ENCODE results near the gene MLXIP. TPM values are rescaled to one million over a fixed set of nuclear protein-coding genes. Genes with fewer than 3 reads are reported as not detected.
A peak's percentile ranks its signal among the peaks of the same experiment; 100 is the strongest.

Gene MLXIP
- total RNA-seq, 4 donors from 2014 or later = 9.6 to 20.0 (median 11.4) TPM

- no peaks in the 10 kb centered on the region for H3K27me3 ChIP-seq
- DNase-seq = no peak
- intact Hi-C loops (cut with DNase I) = no loop called here
- peaks cover 24 to 65% (median 33%) of the 10 kb centered on the region in 3 donors for H3K4me1 ChIP-seq
- WGBS, 2 donors = 16% methylated on average over 14 to 19 of the region's 19 CpGs
- H3K4me3 ChIP-seq = peak overlapping the region in 2 of 4 donors; percentile 4 to 30
- H3K9me3 ChIP-seq = no peaks in the 10 kb centered on the region
- H3K36me3 ChIP-seq = peaks cover 0 to 29% (median 0%) of the 10 kb centered on the region in 3 donors
- H3K27ac ChIP-seq = peak overlapping the region; percentile 65 to 89 (median 81)
- TF ChIP-seq CTCF (IDR thresholded peaks at IDR 0.05) (no peak), POLR2A (IDR thresholded peaks at IDR 0.05) (peak in 1 of 4 donors; percentile 15)
These were observed 15.5 kb upstream of the MLXIP start for GRCh38 chr12:122062832-122063693.

GRCh38 chr12:122063694-122064024 is 14.9 kb upstream of the MLXIP start:
- Histone ChIP-seq H3K27me3 (no peaks in the 10 kb centered on the region), H3K4me1 (peaks cover 24 to 71% (median 33%) of the 10 kb centered on the region in 3 donors), H3K36me3 (peaks cover 0 to 23% (median 0%) of the 10 kb centered on the region in 3 donors), H3K27ac (peak overlapping the region; percentile 61 to 89 (median 81)), H3K4me3 (peak overlapping the region in 1 of 4 donors; percentile 30), H3K9me3 (no peaks in the 10 kb centered on the region)
- DNase-seq = no peak
- TF ChIP-seq POLR2A (IDR thresholded peaks at IDR 0.05) (no peak), CTCF (IDR thresholded peaks at IDR 0.05) (no peak)
- intact Hi-C loops (cut with DNase I) = no loop called here
- WGBS, 2 donors = 73 to 77% methylated on average over 6 of the region's 6 CpGs

DNA sequence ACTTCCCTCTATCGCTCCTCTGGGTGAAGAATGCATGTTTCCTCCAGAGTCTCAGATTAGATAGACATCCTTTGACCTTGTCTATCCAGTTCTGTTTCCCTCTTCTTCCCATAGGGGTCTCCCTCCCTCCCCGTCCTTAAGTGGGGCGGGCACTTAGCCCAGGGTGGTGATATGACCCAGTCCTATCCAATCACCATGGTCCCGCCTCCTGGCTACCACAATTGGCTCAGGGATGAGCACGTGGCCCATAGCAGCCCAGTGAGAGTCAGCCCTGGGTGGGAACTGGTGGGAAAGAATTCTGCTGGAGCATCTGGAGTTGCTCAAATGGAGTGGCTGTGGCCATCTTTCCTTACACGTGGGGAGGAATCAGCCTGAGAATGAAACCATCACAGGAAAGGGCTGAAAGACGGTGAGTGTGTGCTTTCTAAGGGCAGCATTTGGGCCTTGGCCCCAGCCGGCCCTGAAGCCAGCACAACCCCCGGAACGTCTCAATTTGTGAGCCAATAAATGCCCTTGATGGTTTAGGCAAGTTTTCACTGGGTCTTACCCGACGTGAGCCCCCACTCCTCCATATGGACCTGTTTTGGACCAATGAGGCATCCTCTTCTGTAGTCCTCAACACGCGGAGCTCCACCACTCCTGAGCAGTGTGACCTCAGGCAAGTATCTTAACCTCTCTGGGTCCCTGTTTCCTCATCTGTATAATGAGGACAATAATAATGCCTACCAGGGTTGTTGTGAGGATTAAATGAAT is 14.4 kb upstream of the MLXIP start:
- Histone ChIP-seq H3K36me3 (peaks cover 0 to 18% (median 0%) of the 10 kb centered on the region in 3 donors), H3K27ac (peak overlapping the region; percentile 61 to 89 (median 81)), H3K4me3 (peak overlapping the region in 1 of 4 donors; percentile 30), H3K4me1 (peaks cover 24 to 74% (median 33%) of the 10 kb centered on the region in 3 donors), H3K27me3 (no peaks in the 10 kb centered on the region), H3K9me3 (no peaks in the 10 kb centered on the region)
- DNase-seq = no peak
- TF ChIP-seq CTCF (IDR thresholded peaks at IDR 0.05) (peak in 2 of 6 experiments; percentile 8 to 15), POLR2A (IDR thresholded peaks at IDR 0.05) (no peak)
- WGBS, 2 donors = 72 to 79% methylated on average over 10 to 13 of the region's 14 CpGs
- intact Hi-C loops (cut with DNase I) = no loop called here

GRCh38 chr12:122064780-122065588 is 13.6 kb upstream of the MLXIP start:
- TF ChIP-seq POLR2A (IDR thresholded peaks at IDR 0.05) (no peak), CTCF (IDR thresholded peaks at IDR 0.05) (no peak)
- peak overlapping the region; percentile 61 to 89 (median 81) for H3K27ac ChIP-seq
- H3K9me3 ChIP-seq = no peaks in the 10 kb centered on the region
- DNase-seq = no peak
- intact Hi-C loops (cut with DNase I) = no loop called here
- H3K36me3 ChIP-seq = peaks cover 0 to 10% (median 0%) of the 10 kb centered on the region in 3 donors
- peaks cover 24 to 68% (median 33%) of the 10 kb centered on the region in 3 donors for H3K4me1 ChIP-seq
- H3K4me3 ChIP-seq = no peak overlapping the region
- H3K27me3 ChIP-seq = no peaks in the 10 kb centered on the region
- WGBS, 2 donors = 58 to 70% methylated on average over 10 to 13 of the region's 16 CpGs
